ENCODE data around the gene SPTLC3.

DNA sequence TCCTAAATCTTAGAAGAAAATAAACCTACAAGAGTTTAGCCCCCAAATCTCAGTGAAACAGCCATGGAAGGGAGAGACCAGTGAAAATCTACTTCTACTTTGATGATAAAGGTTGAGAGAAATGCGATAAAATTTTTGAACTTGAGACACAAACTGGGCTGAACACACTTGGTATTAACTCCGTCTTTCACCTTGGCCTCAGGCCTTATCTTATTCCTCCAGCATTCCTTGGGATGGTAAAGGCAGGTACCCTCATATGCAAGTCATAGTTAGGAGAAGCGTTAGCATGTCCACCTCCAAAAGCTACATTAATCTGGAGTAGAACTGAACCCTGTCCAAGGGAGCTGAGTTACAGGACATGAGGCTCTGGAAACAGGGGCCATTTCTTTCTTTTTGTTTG lies 1.2 kb upstream of the SPTLC3 start:
- no peak for TF ChIP-seq GATA3 (IDR thresholded peaks at IDR 0.05; ENCODE audit: low read depth, low read length)
- TF ChIP-seq GATA2 (IDR thresholded peaks at IDR 0.05; ENCODE audit: low read depth, low read length) = no peak

Data from SH-SY5Y (cell line).